HepG2 (cell line): Measurements from ENCODE around the gene SETD1B. TPM values are rescaled to one million over a fixed set of nuclear protein-coding genes. Genes with fewer than 3 reads are reported as not detected.

Experiments used
- ELF1 ChIP-seq: sonication (generic); formaldehyde crosslinking; IDR thresholded peaks from 2 replicates; pipeline ENCODE4 v1.4.0; 2020; ENCODE audit warnings: missing genetic modification reagents
- ESRRA ChIP-seq: sonication (generic); formaldehyde crosslinking; IDR thresholded peaks from 2 replicates; pipeline ENCODE4 v1.5.1; 2020; ENCODE audit warnings: mild to moderate bottlenecking, low read depth, missing genetic modification reagents
- GABPB1 ChIP-seq: IDR thresholded peaks from 2 replicates; pipeline ENCODE4 v1.6.1; 2016; ENCODE audit warnings: mild to moderate bottlenecking, missing genetic modification reagents, moderate library complexity, missing compliant biosample characterization
- HIC2 ChIP-seq: sonication (generic); formaldehyde crosslinking; IDR thresholded peaks from 2 replicates; pipeline ENCODE4 v1.9.0; 2022; ENCODE audit warnings: low read depth, missing genetic modification reagents
- HOXA3 ChIP-seq: sonication (generic); formaldehyde crosslinking; IDR thresholded peaks from 2 replicates; pipeline ENCODE4 v1.5.0; 2020; ENCODE audit warnings: missing genetic modification reagents
- MAX ChIP-seq: IDR thresholded peaks from 2 replicates; pipeline ENCODE4 v1.6.1; 2012; ENCODE audit warnings: inconsistent platforms
- MYC ChIP-seq: sonication (generic); formaldehyde crosslinking; IDR thresholded peaks from 2 replicates; pipeline ENCODE4 v1.9.0; 2021; ENCODE audit warnings: missing genetic modification reagents, borderline replicate concordance
- POGK ChIP-seq: sonication (generic); formaldehyde crosslinking; conservative IDR thresholded peaks from 2 replicates; pipeline ENCODE4 v1.8.0; 2022; ENCODE audit warnings: mild to moderate bottlenecking, moderate library complexity, missing genetic modification reagents
- RBFOX2 ChIP-seq: fragments of 200-400 bp; formaldehyde crosslinking; IDR thresholded peaks from 2 replicates; pipeline ENCODE4 v1.6.1; 2017; ENCODE audit warnings: low read depth, mild to moderate bottlenecking, low read length
- SOX13 ChIP-seq, 3 experiments: fragments of 450-650 bp in 1 of 3; sonication (generic) in 1 of 3; formaldehyde crosslinking in 1 of 3; IDR thresholded peaks in 2 of 3; conservative IDR thresholded peaks in 1 of 3; 2 replicates each; pipeline versions ENCODE4 v1.5.0 to v1.6.1; 2016 to 2020; ENCODE audit warnings: antibody characterized with exemption in 1 of 3, mild to moderate bottlenecking in 1 of 3, missing compliant biosample characterization in 1 of 3, missing genetic modification reagents in 1 of 3, moderate library complexity in 1 of 3
- ZFP36L1 ChIP-seq: sonication (generic); formaldehyde crosslinking; IDR thresholded peaks from 2 replicates; pipeline ENCODE4 v1.8.0; 2022; ENCODE audit warnings: mild to moderate bottlenecking, missing genetic modification reagents, moderate library complexity
- ZFP91 ChIP-seq: sonication (generic); formaldehyde crosslinking; IDR thresholded peaks from 2 replicates; pipeline ENCODE4 v1.9.0; 2022; ENCODE audit warnings: missing genetic modification reagents, mild to moderate bottlenecking, borderline replicate concordance
- ZNF629 ChIP-seq: sonication (generic); formaldehyde crosslinking; conservative IDR thresholded peaks from 2 replicates; pipeline ENCODE4 v1.5.0; 2020; ENCODE audit warnings: missing genetic modification reagents
- ZNF644 ChIP-seq: IDR thresholded peaks from 2 replicates; pipeline ENCODE4 v1.6.1; 2016; ENCODE audit warnings: low read depth
- ZNF670 ChIP-seq: sonication (generic); formaldehyde crosslinking; IDR thresholded peaks from 2 replicates; pipeline ENCODE4 v1.8.0; 2022; ENCODE audit warnings: mild to moderate bottlenecking, missing genetic modification reagents, borderline replicate concordance
- ZNF704 ChIP-seq: sonication (generic); formaldehyde crosslinking; IDR thresholded peaks from 2 replicates; pipeline ENCODE4 v1.8.1; 2023; ENCODE audit warnings: mild to moderate bottlenecking, inconsistent platforms, moderate library complexity, missing genetic modification reagents, borderline replicate concordance
- ZNF747 ChIP-seq: sonication (generic); formaldehyde crosslinking; IDR thresholded peaks from 2 replicates; pipeline ENCODE4 v1.8.1; 2023; ENCODE audit warnings: missing genetic modification reagents, mild to moderate bottlenecking, borderline replicate concordance
- polyA plus RNA-seq, 8 experiments: library from polyadenylated mRNA; depleted of rRNA in 3 of 8; stranded (reverse) in 7 of 8; unstranded in 1 of 8; fragments of >200 nt; fragmentation: Illumina TruSeq in 4 of 8; extraction: Trizol in 4 of 8; gene quantifications; 2 replicates each; pipeline versions ENCODE4 v1.2.1 to v1.2.3, GENCODE V29; 2011 to 2016; ENCODE audit warnings: low read depth in 4 of 8, missing spikeins in 1 of 8, mixed read lengths in 1 of 8; ENCODE audit not compliant: insufficient read depth in 1 of 8
- total RNA-seq, 5 experiments: library from RNA; depleted of rRNA; stranded (reverse); fragments of >200 nt; fragmentation: Illumina TruSeq; extraction: Trizol; gene quantifications; 2 replicates each; pipeline ENCODE4 v1.2.3, GENCODE V29; 2016; ENCODE audit warnings: low read depth in 1 of 5

SETD1B gene
- total and polyA plus RNA-seq, 2 of the 13 experiments (the other 11 are each of a cell fraction or from before 2014, with no cell fraction given), result 1.1 to 1.4 TPM

GRCh38 chr12:121857322-121858246 lies 53.8 kb downstream of the SETD1B start (continued):
- 0 out of 2 replicates have a peak, but pooled peaks have one; percentile 8 for TF ChIP-seq ZNF629 (CRISPR knock-in tag)
- peak; percentile 88 for TF ChIP-seq GABPB1 (CRISPR knock-in tag)
- TF ChIP-seq ZNF747 (CRISPR knock-in tag), result 0 out of 2 replicates have a peak, but pooled peaks have one; percentile 11
- TF ChIP-seq SOX13 (IDR thresholded peaks at IDR 0.05), result no peak
- peak in 1 of 2 experiments; percentile 49; a peak in 2 of 4 replicates for TF ChIP-seq SOX13 (CRISPR knock-in tag; conservative IDR thresholded peaks at IDR 0.05 in 1 of 2, IDR thresholded peaks at IDR 0.05 in 1 of 2)
- peak; percentile 78 for TF ChIP-seq ELF1 (CRISPR knock-in tag)
- peak; percentile 24; the same call in 1 of the 2 replicates for TF ChIP-seq ZFP91 (CRISPR knock-in tag)
- TF ChIP-seq MAX, result peak; percentile 66
- TF ChIP-seq HOXA3, result peak; percentile 91
- TF ChIP-seq ZNF704 (CRISPR knock-in tag), result no peak
- TF ChIP-seq ZNF670, result peak; percentile 92
- peak; percentile 68; the same call in 1 of the 2 replicates for TF ChIP-seq MYC (CRISPR knock-in tag)
- peak; percentile 47; the same call in 1 of the 2 replicates for TF ChIP-seq HIC2 (CRISPR knock-in tag)
- TF ChIP-seq ESRRA (CRISPR knock-in tag), result peak; percentile 43; the same call in 1 of the 2 replicates
- TF ChIP-seq RBFOX2, result 0 out of 2 replicates have a peak, but pooled peaks have one; percentile 24
- peak; percentile 42; the same call in 1 of the 2 replicates for TF ChIP-seq POGK (CRISPR knock-in tag)
- no peak for TF ChIP-seq ZNF644 (CRISPR knock-in tag)
- peak; percentile 68; the same call in 1 of the 2 replicates for TF ChIP-seq ZFP36L1
